Left kidney (tissue), 8 donors: ENCODE results near the gene SIX5. TPM values are rescaled to one million over a fixed set of nuclear protein-coding genes. Genes with fewer than 3 reads are reported as not detected.
"Not testable (repeated sequence)": the region's sequence is repeated elsewhere in the genome, so short reads cannot be mapped to it uniquely, and the experiment has no call there.

Source experiments
- DNase-seq: peaks from one replicate; pipeline ENCODE4 v3.0.0-alpha.2; 2013
- long read RNA-seq, 8 donors: transcript quantifications; one replicate each; lab custom pipeline, GENCODE V29; 2026
- polyA plus RNA-seq: library from polyadenylated mRNA; unstranded; fragments of 120-200 nt; gene quantifications from one replicate; pipeline ENCODE4 v1.2.1, GENCODE V29; 2013; ENCODE audit not compliant: insufficient read length

The SIX5 gene
- polyA plus RNA-seq: 12.2 TPM
- long read RNA-seq, donor 1, transcript SIX5-205 (3 exons, 2,943 nt): major isoform, 10 of 18 reads
- long read RNA-seq, donor 1, partial matches to known transcripts: 6 of 18 reads
- long read RNA-seq, donor 1, other reads (novel, unspliced or antisense): 0 of 18 reads
- long read RNA-seq, donor 2, transcript SIX5-205 (3 exons, 2,943 nt): major isoform, 9 of 23 reads
- long read RNA-seq, donor 2, partial matches to known transcripts: 12 of 23 reads
- long read RNA-seq, donor 2, other reads (novel, unspliced or antisense): 0 of 23 reads
- long read RNA-seq, donor 3, transcript SIX5-205 (3 exons, 2,943 nt): major isoform, 6 of 7 reads
- long read RNA-seq, donor 3, partial matches to known transcripts: 0 of 7 reads
- long read RNA-seq, donor 3, other reads (novel, unspliced or antisense): 0 of 7 reads
- long read RNA-seq, donor 4: 0 reads
- long read RNA-seq, donor 5, transcript SIX5-205 (3 exons, 2,943 nt): major isoform, 5 of 12 reads
- long read RNA-seq, donor 5, partial matches to known transcripts: 5 of 12 reads
- long read RNA-seq, donor 5, other reads (novel, unspliced or antisense): 0 of 12 reads
- long read RNA-seq, donor 6, partial matches to known transcripts: 5 of 10 reads
- long read RNA-seq, donor 6, other reads (novel, unspliced or antisense): 0 of 10 reads
- long read RNA-seq, donor 7, transcript SIX5-205 (3 exons, 2,943 nt): major isoform, 7 of 21 reads
- long read RNA-seq, donor 7, partial matches to known transcripts: 14 of 21 reads
- long read RNA-seq, donor 7, other reads (novel, unspliced or antisense): 0 of 21 reads
- long read RNA-seq, donor 8, partial matches to known transcripts: 0 of 5 reads
- long read RNA-seq, donor 8, other reads (novel, unspliced or antisense): 0 of 5 reads

GRCh38 chr19:45768984-45769782, at the start of gene SIX5:
Gene SIX5 (minus strand): TSS chr19:45769252. CDS start chr19:45768844, 408 bp downstream.
- peak; percentile 98 for DNase-seq

GRCh38 chr19:45817725-45818301, 48.8 kb upstream of the SIX5 start:
- DNase-seq: no peak

- peak; percentile 92 for DNase-seq
Measured at GRCh38 chr19:45817010-45817724, 48.1 kb upstream of the SIX5 start.

GRCh38 chr19:45816236-45817009, 47.4 kb upstream of the SIX5 start:
- no peak for DNase-seq

- peak; percentile 78 for DNase-seq
Measured at GRCh38 chr19:45815481-45816216, 46.6 kb upstream of the SIX5 start.

GRCh38 chr19:45814851-45815480, 45.9 kb upstream of the SIX5 start, which contains the start of gene RSPH6A:
Gene RSPH6A (minus strand): TSS chr19:45815308. CDS start chr19:45815176, 132 bp downstream.
- no peak for DNase-seq

GRCh38 chr19:45814166-45814780, 45.2 kb upstream of the SIX5 start:
- no peak for DNase-seq

- no peak for DNase-seq
Measured at GRCh38 chr19:45812297-45812696, 43.2 kb upstream of the SIX5 start.

- DNase-seq: no peak
Measured at GRCh38 chr19:45809643-45810159, 40.6 kb upstream of the SIX5 start.

- no peak for DNase-seq
Measured at GRCh38 chr19:45805719-45806118, 36.7 kb upstream of the SIX5 start.

- no peak for DNase-seq
Measured at GRCh38 chr19:45804959-45805230, 35.8 kb upstream of the SIX5 start.

GRCh38 chr19:45804140-45804958, 35.3 kb upstream of the SIX5 start:
- no peak for DNase-seq

- DNase-seq: no peak
Measured at GRCh38 chr19:45801603-45802175, 32.6 kb upstream of the SIX5 start.

- DNase-seq: no peak
Measured at GRCh38 chr19:45800070-45800553, 31.1 kb upstream of the SIX5 start.

GRCh38 chr19:45799541-45799940, 30.5 kb upstream of the SIX5 start:
- not testable (repeated sequence) for DNase-seq

- peak; percentile 77 for DNase-seq
Measured at GRCh38 chr19:45798995-45799517, 30.0 kb upstream of the SIX5 start.

- DNase-seq: no peak
Measured at GRCh38 chr19:45794627-45795026, 25.6 kb upstream of the SIX5 start.
